Erythroblast (primary cell): Measurements from ENCODE around the gene APOA5.

Experiments used
- DNase-seq, 2 experiments: peaks; one replicate each; lab custom pipeline; 2025; lab: John Stamatoyannopoulos, UW
- GATA1 ChIP-seq: IDR thresholded peaks from 2 replicates; pipeline ENCODE4 v1.6.1; 2011; ENCODE audit warnings: low read depth, mild to moderate bottlenecking, control low read depth, low read length, moderate library complexity
- POLR2A ChIP-seq: IDR thresholded peaks from 2 replicates; pipeline ENCODE4 v1.6.1; 2011; ENCODE audit warnings: mild to moderate bottlenecking, low read length

APOA5 gene

DNA sequence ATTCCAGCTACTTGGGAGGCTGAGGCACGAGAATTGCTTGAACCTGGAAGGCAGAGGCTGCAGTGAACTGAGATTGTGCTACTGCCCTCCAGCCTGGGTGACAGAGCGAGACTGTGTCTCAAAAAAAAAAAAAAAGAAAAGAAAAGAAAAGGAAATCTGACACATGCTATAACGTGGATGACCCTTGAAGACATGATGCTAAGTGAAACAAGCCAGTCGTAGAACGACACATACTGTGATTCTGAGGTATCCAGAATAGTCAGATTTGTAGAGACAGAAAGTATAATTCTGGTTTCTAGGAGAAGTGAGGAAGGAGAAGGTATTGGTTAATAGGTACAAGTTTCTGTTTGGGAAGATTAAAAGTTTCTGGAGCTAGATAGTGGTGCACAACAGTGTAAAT is 6.7 kb upstream of the APOA5 start:
- no peak for DNase-seq

DNA sequence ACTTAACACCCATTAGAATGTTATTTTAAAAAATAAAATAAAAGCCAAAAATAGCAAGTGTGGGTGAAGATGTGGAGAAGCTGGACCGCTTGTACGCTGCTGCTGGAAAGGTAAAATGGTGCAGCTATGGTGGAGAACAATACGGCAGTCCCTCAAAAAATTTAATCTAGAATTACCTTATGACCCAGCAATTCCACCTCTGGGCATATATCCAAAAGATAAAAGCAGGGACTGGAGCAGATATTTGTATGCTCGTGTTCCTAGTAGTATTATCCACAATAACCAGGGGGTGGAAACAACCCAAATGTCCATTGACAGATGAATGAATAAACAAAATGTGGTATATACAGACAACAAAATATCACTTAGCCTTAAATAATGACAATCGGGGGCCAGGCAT is 6.1 kb upstream of the APOA5 start:
- TF ChIP-seq GATA1, result no peak
- no peak for TF ChIP-seq POLR2A
- DNase-seq, result no peak

More for the DNA sequence above, 6.7 kb upstream of the APOA5 start:
- TF ChIP-seq POLR2A (no peak), GATA1 (no peak)

DNA sequence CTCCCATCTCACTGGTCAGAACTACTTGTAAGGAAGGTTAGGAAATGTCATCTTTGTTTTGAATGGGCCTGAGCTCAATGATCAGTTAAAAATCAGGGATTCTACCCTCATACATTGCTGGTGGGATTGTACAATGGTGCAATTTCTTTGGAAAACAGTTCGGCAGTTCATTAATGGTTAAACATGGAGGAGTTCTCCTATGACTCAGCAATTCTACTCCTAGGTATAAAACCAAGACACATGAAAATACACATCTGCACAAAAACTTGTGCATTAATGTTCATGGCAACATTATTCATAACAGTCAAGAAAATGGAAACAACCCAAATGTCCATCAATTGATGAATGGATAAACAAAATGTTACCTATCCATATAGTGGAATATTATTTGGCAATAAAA is 4.9 kb upstream of the APOA5 start:
- no peak for DNase-seq
- TF ChIP-seq GATA1 (no peak), POLR2A (no peak)

DNA sequence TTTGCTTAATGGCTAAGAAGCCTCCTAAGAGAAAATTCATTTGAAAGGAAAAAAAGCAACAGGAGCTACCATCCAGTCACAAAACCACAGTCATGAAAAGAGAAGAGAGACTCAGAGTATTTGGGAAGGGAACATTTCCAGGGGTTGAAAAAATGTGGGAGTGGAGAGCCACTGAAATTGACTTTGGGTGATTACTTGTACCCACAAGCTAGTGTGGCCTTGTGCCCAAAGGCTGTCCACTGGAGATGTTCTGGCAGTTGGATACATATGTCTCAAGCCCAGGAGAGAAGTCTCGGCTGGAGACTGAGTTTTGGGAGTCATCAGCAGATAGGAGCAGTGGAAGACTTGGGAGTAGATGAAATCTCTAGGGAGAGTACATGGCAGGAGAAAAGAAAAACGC is 3.2 kb upstream of the APOA5 start:
- no peak for DNase-seq
- TF ChIP-seq POLR2A (no peak), GATA1 (no peak)

DNA sequence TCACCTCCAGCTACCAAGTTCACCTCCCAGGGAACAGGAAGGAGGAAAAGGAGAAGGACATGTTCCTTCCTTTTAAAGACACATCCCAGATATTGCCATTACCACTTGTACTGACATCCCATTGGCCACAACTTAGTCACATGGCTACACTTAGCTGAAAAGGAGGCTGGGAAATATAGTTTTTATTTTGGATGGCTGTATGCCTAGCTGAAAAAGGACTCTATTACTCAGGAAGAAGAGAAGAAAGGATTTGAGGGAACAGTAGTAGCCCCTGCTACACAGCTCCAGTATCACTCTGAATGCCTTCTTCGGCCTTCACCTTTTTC is 2.1 kb upstream of the APOA5 start:
- DNase-seq, result no peak
- TF ChIP-seq GATA1 (no peak), POLR2A (no peak)

DNA sequence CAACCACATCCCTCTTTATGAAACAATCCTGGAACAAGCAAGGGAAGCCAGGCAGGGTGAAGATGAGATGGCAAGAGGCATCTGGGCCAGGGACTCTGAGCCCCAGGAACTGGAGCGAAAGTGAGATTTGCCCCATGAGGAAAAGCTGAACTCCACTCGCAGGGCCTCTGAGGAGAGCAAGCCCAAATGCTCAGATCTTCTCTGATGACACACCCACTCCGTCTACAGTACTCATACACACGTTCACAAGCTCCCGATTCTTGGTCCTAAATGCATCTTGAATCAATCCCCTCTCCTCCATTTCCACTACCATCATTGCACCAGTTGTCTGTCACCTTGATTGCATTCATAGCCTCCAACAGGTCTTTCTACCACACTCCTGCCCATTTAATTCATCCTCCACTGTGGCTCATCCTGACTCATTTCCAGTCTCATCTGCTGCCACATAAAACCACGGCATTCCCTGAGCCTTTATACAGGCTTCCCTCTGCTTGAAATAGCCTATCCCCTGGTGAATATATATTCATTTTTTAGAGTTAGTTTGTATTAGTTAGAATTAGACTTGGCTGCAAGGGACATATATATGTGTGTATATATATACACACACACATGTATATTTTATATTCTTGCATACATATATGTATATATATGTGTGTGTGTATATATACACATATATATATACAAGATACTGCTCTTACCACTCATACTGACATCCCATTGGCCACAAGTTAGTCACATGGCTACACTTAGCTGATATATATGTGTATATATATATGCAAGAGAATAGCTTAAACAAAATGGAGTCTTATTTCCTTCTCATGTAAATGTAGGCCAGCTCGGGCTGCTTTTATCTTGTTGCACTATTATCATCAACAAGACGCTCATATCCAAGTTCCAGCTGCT is 1.4 kb upstream of the APOA5 start:
- TF ChIP-seq GATA1 (no peak), POLR2A (no peak)
- DNase-seq, result no peak

DNA sequence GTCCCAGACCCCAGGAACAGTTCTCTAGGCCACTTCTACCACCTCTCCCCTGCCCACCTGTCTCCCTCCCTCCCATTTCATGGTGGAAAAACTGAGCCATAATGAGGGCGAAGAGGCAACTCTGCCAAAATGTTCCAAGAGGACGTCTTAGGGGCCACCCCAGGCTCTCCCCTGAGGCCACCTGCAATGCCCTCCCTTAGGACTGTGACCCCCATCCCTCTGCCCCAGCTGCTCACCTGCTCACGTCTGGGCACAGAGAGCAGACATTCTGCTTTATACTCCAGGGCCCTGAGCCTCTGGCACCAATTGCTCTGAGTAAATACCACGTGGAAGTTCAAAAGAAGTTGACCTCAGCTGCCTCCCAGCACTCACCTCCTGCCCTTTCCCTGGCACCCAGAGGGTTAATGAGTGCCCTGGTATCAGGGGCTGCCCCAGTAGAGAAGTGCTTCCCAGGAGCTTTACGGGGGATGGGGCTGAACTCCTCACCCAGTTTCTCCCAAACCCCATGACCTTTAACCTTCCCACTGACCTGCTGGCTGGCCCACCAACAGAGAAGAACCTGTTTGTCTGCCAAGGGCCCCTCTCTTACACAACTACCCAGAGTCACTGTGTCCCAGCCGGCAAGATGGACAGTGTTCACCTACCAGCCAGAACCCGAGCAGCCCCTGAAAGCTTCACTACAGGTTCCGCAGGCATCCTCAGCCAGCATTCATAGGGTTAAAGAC is 627 bp upstream of the APOA5 start:
- TF ChIP-seq POLR2A (no peak), GATA1 (no peak)

DNA sequence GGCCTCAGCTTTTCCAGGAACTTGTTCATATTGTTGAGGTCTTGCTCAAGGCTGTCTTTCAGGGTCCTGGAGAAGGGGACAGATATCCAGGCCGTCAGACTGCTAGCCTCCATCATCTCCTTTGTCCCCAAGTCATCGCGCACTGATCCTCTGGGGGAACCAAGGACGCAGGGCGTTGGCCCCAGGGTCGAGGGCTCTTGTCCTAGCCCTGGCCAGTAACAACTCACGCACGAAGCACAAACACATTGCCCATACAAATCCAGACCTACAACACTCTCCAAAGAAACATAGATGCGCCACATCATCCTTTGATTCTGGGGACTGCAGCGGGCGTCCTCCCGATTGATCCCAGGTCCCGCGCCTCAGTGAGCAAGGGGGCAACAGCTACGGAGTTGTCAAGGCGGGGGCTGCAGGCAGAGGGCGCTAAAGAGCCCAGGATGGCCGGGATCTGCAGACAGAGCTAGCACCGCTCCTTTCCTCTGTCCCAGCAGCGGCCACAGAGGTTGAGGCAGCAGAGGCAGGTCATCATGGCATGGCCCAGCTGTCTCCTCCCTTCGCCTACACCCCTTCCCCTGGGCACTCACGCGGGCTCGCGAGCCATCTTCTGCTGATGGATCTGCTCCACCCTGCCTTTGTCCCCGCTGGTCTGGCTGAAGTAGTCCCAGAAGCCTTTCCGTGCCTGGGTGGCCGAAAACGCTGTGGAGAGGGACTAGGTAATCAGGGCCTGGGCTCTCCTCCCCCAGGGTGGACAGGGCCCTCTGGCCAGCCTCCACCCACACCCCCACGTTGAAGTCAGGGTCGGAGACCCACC is 472 bp downstream of the APOA5 start:
- DNase-seq, result peak; percentile 68 to 80
- TF ChIP-seq POLR2A, result no peak
- no peak for TF ChIP-seq GATA1

More for the DNA sequence above, 627 bp upstream of the APOA5 start:
- DNase-seq, result no peak

DNA sequence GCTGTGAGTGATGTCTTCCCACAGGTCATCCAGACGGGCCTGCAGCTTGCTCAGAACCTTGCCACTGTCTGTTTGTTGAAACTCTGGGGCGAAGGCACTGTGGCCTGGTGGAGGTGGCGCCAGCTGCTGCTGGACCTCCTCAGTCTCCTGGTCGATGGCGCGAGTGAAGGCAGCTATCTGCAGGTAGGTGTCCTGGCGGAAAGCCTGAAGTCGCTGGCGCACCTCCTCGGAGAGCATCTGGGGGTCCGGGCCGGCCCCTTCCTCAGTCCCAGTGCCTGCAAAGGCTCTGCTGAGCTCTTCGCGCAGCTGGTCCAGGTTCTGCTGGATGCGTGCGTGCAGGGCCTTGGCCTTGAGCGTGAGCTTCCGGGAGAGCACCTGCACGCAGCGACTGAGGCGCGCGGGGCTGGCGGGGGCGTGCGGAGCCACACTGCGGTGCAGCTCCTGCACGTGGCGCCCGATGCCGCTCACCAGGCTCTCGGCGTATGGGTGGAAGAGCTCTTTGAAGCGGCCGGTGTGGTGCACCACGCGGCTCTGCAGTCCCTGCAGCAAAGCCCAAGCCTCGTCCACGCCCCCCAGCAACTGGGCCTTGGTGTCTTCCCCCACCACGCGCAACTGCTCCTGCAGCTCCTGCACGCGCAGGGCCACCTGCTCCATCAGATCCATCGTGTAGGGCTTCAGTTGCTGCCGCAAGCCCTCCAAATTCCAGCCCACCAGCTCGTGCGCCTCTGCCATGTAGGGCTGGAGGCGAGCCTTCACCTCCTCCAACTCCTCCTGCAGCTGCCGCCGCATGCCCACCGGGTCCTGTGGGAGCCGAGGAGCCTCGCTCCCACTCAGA is 1.3 kb downstream of the APOA5 start:
- TF ChIP-seq GATA1, result no peak
- no peak for TF ChIP-seq POLR2A

DNA sequence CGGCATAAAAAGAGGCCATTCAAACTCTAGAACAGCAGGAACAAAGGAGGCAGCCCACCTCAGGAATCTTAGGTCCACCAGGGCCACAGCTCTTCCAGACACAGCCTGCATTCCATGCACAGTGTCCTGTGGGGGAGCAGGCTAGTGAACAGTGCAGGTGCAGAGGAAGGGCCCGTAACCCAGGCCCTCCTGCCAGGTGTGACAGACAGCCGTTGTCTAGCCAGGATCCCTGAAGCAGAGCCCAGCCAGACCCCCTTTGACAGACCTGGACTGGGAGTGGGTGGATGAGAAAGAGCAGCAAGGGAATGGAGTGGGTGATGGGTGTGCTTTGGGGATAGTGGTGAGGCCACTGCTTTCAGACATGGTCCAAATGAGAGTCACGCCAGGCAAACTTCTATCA is 2.7 kb downstream of the APOA5 start:
- TF ChIP-seq GATA1, result no peak
- no peak for TF ChIP-seq POLR2A
- no peak for DNase-seq

More for the DNA sequence above, 1.3 kb downstream of the APOA5 start:
- no peak for DNase-seq

DNA sequence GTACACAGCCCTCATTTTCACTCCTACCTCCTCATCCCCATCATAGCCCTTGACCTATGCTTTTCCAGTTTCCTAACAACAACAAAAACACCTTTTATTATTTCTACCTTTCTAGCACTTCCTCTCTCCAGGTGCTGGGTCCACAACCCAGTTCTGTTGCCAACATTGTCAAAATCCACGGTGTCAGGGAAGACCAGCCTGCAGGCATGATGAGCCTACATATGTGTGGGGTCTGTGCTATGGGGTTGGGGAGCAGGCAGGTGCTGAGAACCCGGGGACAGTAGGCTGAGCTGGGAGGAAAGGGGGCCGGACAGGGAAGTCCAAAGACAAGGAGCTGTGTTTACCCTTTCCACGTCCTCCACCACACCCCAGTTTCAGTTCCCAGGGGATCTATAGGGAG is 3.1 kb downstream of the APOA5 start:
- TF ChIP-seq POLR2A (no peak), GATA1 (no peak)
- DNase-seq, result no peak

DNA sequence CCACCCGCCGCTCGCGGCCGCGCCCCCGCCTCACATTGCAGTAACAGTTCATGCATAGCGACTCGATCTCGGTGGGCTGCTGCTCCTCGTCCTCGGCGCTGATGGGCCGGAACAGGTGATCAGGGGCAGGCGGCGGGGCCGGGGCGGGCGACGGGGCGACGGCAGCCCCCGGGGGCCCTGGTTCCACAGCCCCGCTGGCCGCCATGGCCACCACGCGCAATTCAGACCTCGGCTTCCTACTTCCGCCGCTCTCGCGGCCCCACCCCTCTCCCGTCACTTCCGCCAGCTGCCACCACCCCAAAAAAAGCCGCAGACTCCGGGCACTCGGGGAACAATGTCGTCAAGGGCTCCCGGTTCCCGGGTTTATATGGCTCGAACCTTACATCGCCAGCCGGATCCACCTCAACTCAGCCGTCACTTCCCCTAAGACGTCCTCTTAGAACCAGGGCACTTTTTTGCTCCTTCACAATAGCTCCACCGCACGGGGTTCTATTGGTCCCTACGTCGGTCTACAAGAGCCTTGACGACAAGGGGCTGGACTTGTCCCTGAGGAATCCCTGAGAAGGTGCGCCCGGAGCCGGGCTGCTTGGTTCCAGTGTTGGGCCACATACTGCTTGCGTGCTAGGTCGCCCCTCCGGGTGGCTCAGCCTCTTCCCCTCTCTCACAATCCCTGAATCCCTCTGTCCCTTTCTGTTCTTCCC is 3.7 kb downstream of the APOA5 start, which contains the start of gene ZPR1:
Gene ZPR1, minus strand, starts transcription at position 238 of the 701 bp plus-strand sequence. Its CDS starts 33 bp downstream, at position 205.
- DNase-seq, result peak; percentile 82 to 88
- TF ChIP-seq POLR2A (peak; percentile 86), GATA1 (no peak)

DNA sequence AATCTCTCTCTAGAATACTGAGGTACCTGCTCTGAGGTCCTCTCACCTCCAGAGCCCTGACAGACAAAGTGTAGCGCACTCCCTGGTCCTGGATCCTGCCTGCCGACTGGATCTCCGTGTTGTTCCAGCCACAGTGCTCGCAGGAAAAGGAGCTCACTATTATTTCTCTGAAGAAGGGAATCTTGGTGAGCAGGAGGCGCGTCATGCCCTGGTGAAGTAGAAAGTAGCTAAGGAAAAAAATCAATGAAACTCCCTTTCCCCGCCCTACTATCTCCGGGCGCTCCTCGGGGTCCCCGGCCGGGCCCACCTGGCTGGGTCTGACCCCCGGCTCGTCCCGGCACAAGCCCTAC is 4.3 kb downstream of the APOA5 start:
- no peak for TF ChIP-seq POLR2A
- TF ChIP-seq GATA1, result no peak
- DNase-seq, result peak in 1 of 2 experiments; percentile 56
